Neutrophil (primary cell): ENCODE measurements around the gene DEPDC7.

Source experiments
- H3K27ac ChIP-seq: fragments of 200-600 bp; sonication (generic); 2 replicates; pipeline ENCODE4 v1.5.1; 2016; ENCODE audit warnings: mild to moderate bottlenecking, moderate library complexity
- H3K27me3 ChIP-seq: fragments of 200-600 bp; sonication (generic); 2 replicates; pipeline ENCODE4 v1.6.0; 2016; ENCODE audit warnings: mild to moderate bottlenecking
- H3K36me3 ChIP-seq: fragments of 200-600 bp; sonication (generic); 2 replicates; pipeline ENCODE4 v1.5.1; 2017
- H3K4me1 ChIP-seq, 2 experiments: fragments of 200-600 bp in 1 of 2; sonication (generic) in 1 of 2; 1 replicate in 1 of 2; 2 replicates in 1 of 2; pipeline versions ENCODE4 v1.5.1 to v1.6.1; 2013 to 2016; ENCODE audit warnings: low read depth in 1 of 2, low read length in 1 of 2, mild to moderate bottlenecking in 1 of 2, moderate library complexity in 1 of 2; ENCODE audit not compliant: control insufficient read depth in 1 of 2, insufficient read depth in 1 of 2
- H3K4me3 ChIP-seq, 2 experiments: fragments of 200-600 bp in 1 of 2; sonication (generic) in 1 of 2; 1 replicate in 1 of 2; 2 replicates in 1 of 2; pipeline ENCODE4 v1.5.1; 2013 to 2016; ENCODE audit warnings: low read depth in 1 of 2, low read length in 1 of 2, mild to moderate bottlenecking in 1 of 2, moderate library complexity in 1 of 2
- H3K9me3 ChIP-seq: fragments of 200-600 bp; sonication (generic); 2 replicates; pipeline ENCODE4 v1.5.1; 2016
- CTCF ChIP-seq: fragments of 200-600 bp; sonication (generic); IDR thresholded peaks from 2 replicates; pipeline ENCODE4 v1.5.1; 2016; ENCODE audit warnings: antibody characterized with exemption

Gene DEPDC7

DNA sequence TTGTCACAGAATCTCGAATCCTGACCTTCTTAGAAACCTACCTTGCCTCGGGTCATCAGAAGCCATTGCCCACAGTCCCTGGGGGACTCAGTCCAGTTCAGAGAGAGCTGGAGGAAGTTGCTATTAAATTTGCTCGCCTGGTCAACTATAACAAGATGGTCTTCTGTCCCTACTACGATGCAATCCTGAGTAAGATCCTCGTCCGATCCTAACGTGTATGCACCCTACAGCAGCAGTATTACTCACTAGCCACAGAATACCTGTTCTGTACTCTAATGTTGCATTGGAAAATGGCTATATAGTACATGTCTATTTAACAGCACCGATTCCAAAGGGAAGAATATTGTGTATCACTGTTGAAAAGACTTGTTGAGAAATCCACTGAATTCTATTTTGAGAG is 56.8 kb downstream of the DEPDC7 start:
- Histone ChIP-seq H3K27ac (no peak overlapping the region), H3K4me3 (no peak overlapping the region), H3K4me1 (no peaks in the 10 kb centered on the region), H3K36me3 (peaks cover 95% of the 10 kb centered on the region), H3K27me3 (no peaks in the 10 kb centered on the region), H3K9me3 (no peaks in the 10 kb centered on the region)
- no peak for TF ChIP-seq CTCF
